Neuronal stem cell (in vitro differentiated cells): ENCODE measurements around the gene DPYSL3.

ENCODE experiments used
- DNase-seq: peaks from one replicate; pipeline ENCODE4 v3.0.0-alpha.2; 2013; ENCODE audit warnings: low spot score
- H2AFZ ChIP-seq: one replicate; pipeline ENCODE4 v1.6.1; 2013; ENCODE audit warnings: mild to moderate bottlenecking, low read length, inconsistent platforms
- H2AK5ac ChIP-seq: 2 replicates; pipeline ENCODE4 v1.6.1; 2013; ENCODE audit warnings: low read depth, mild to moderate bottlenecking, inconsistent platforms, low read length, moderate library complexity, mixed read lengths
- H2BK120ac ChIP-seq: 2 replicates; pipeline ENCODE4 v1.6.1; 2013; ENCODE audit warnings: low read depth, mild to moderate bottlenecking, inconsistent platforms, low read length, moderate library complexity, mixed read lengths
- H2BK12ac ChIP-seq: one replicate; pipeline ENCODE4 v1.6.1; 2013; ENCODE audit warnings: low read length, inconsistent platforms
- H2BK15ac ChIP-seq: 2 replicates; pipeline ENCODE4 v1.6.1; 2013; ENCODE audit warnings: mild to moderate bottlenecking, low read length, inconsistent platforms, mixed read lengths
- H2BK5ac ChIP-seq: one replicate; pipeline ENCODE4 v1.6.1; 2013; ENCODE audit warnings: inconsistent platforms, mild to moderate bottlenecking, low read length, moderate library complexity
- H3K14ac ChIP-seq: one replicate; pipeline ENCODE4 v1.6.1; 2013; ENCODE audit warnings: low read length, inconsistent platforms
- H3K18ac ChIP-seq: 2 replicates; pipeline ENCODE4 v1.6.1; 2013; ENCODE audit warnings: low read length, inconsistent platforms
- H3K23ac ChIP-seq: 2 replicates; pipeline ENCODE4 v1.6.1; 2013; ENCODE audit warnings: low read depth, mild to moderate bottlenecking, mixed read lengths, low read length, inconsistent platforms; ENCODE audit not compliant: poor library complexity
- H3K27ac ChIP-seq: replicated peaks from 3 replicates; pipeline ENCODE4 v1.5.1; 2013; ENCODE audit warnings: low read length, inconsistent platforms
- H3K27me3 ChIP-seq, 3 experiments: 2 replicates each; pipeline ENCODE4 v1.6.1; 2013; ENCODE audit warnings: low read length in 3 of 3, mild to moderate bottlenecking in 2 of 3, inconsistent platforms in 1 of 3, low read depth in 1 of 3, mixed read lengths in 1 of 3, moderate library complexity in 1 of 3; ENCODE audit not compliant: control insufficient read depth in 3 of 3, insufficient read depth in 3 of 3
- H3K36me3 ChIP-seq, 2 donors: replicated peaks in 1 of 2; 2 replicates each; pipeline ENCODE4 v1.6.1; 2013; ENCODE audit warnings: low read length in 2 of 2; ENCODE audit not compliant: control insufficient read depth in 2 of 2, insufficient read depth in 2 of 2
- H3K4ac ChIP-seq: 2 replicates; pipeline ENCODE4 v1.6.1; 2013; ENCODE audit warnings: inconsistent platforms, mild to moderate bottlenecking, low read length, moderate library complexity
- H3K4me1 ChIP-seq, 2 donors: 1 replicate in 1 of 2; 2 replicates in 1 of 2; pipeline ENCODE4 v1.6.1; 2013; ENCODE audit warnings: low read length in 2 of 2, low read depth in 1 of 2; ENCODE audit not compliant: control insufficient read depth in 2 of 2, insufficient read depth in 1 of 2
- H3K4me2 ChIP-seq: one replicate; pipeline ENCODE4 v1.6.1; 2013; ENCODE audit warnings: mild to moderate bottlenecking, low read length, inconsistent platforms; ENCODE audit not compliant: insufficient read depth, poor library complexity, severe bottlenecking
- H3K4me3 ChIP-seq, 2 donors: 2 replicates each; pipeline ENCODE4 v1.5.1; 2013; ENCODE audit warnings: low read length in 2 of 2, mild to moderate bottlenecking in 2 of 2, inconsistent platforms in 1 of 2, moderate library complexity in 1 of 2
- H3K79me1 ChIP-seq: one replicate; pipeline ENCODE4 v1.6.1; 2013; ENCODE audit warnings: low read depth, mild to moderate bottlenecking, inconsistent platforms, low read length, moderate library complexity
- H3K9ac ChIP-seq: one replicate; pipeline ENCODE4 v1.6.1; 2013; ENCODE audit warnings: mild to moderate bottlenecking, low read depth, low read length, inconsistent platforms; ENCODE audit not compliant: poor library complexity
- H3K9me3 ChIP-seq, 2 donors: replicated peaks in 1 of 2; 2 replicates each; pipeline versions ENCODE3 to v1.6.1; 2013; ENCODE audit warnings: low read length in 2 of 2, mild to moderate bottlenecking in 2 of 2, inconsistent platforms in 1 of 2, low read depth in 1 of 2, mixed read lengths in 1 of 2, moderate library complexity in 1 of 2; ENCODE audit not compliant: control insufficient read depth in 2 of 2, insufficient read depth in 1 of 2
- H4K8ac ChIP-seq: one replicate; pipeline ENCODE4 v1.6.1; 2013; ENCODE audit warnings: low read depth, mild to moderate bottlenecking, inconsistent platforms, low read length, moderate library complexity
- H4K91ac ChIP-seq: one replicate; pipeline ENCODE4 v1.6.1; 2013; ENCODE audit warnings: low read length, low read depth, mild to moderate bottlenecking, inconsistent platforms; ENCODE audit not compliant: poor library complexity
- WGBS, 2 donors: extraction: QIAGEN DNeasy Blood & Tissue Kit; methylation state at CpG; one replicate each; pipeline ENCODE4 v1.1.7; 2013; ENCODE audit warnings: missing lambda C conversion rate in 2 of 2, mixed read lengths in 1 of 2; ENCODE audit not compliant: insufficient read length in 2 of 2, insufficient replicate concordance in 1 of 2; ENCODE audit errors: extremely low coverage in 2 of 2; 5-methylcytosine and 5-hydroxymethylcytosine counted together

Gene DPYSL3

GRCh38 chr5:147482706-147483180 is 27.1 kb downstream of the DPYSL3 start:
- no peak overlapping the region for H4K8ac ChIP-seq
- WGBS, 2 donors = no CpG with 5 or more reads among the region's 7 CpGs
- H2BK120ac ChIP-seq = no peak overlapping the region
- no peak overlapping the region for H2BK5ac ChIP-seq
- no peak overlapping the region for H3K18ac ChIP-seq
- no peak overlapping the region for H2AFZ ChIP-seq
- H3K14ac ChIP-seq = no peak overlapping the region
- H4K91ac ChIP-seq = no peak overlapping the region
- no peak overlapping the region for H3K23ac ChIP-seq
- no peak overlapping the region for H3K4me3 ChIP-seq
- H2BK12ac ChIP-seq = no peak overlapping the region
- no peak overlapping the region for H2BK15ac ChIP-seq
- H3K4me1 ChIP-seq = peaks cover 2 to 5% of the 10 kb centered on the region in 2 donors
- H3K9me3 ChIP-seq = peaks cover 0 to 3% of the 10 kb centered on the region in 2 donors
- DNase-seq = no peak
- no peak overlapping the region for H3K4me2 ChIP-seq
- H3K9ac ChIP-seq = no peak overlapping the region
- H2AK5ac ChIP-seq = no peak overlapping the region
- no peaks in the 10 kb centered on the region for H3K27me3 ChIP-seq
- no peak overlapping the region for H3K4ac ChIP-seq
- no peaks in the 10 kb centered on the region for H3K79me1 ChIP-seq
- no peak overlapping the region for H3K27ac ChIP-seq
- peaks cover 0 to 14% of the 10 kb centered on the region in 2 donors for H3K36me3 ChIP-seq

- Histone ChIP-seq H2AK5ac (no peak overlapping the region), H2BK5ac (no peak overlapping the region), H3K14ac (no peak overlapping the region), H3K4ac (no peak overlapping the region), H3K23ac (no peak overlapping the region), H3K18ac (no peak overlapping the region), H4K8ac (no peak overlapping the region), H3K79me1 (no peaks in the 10 kb centered on the region), H3K36me3 (peaks cover 0 to 12% of the 10 kb centered on the region in 2 donors), H3K9ac (no peak overlapping the region), H2AFZ (no peak overlapping the region), H3K4me2 (no peak overlapping the region), H3K9me3 (peaks cover 2 to 3% of the 10 kb centered on the region in 2 donors), H3K4me3 (no peak overlapping the region), H2BK15ac (no peak overlapping the region), H2BK12ac (no peak overlapping the region), H2BK120ac (no peak overlapping the region), H3K27ac (no peak overlapping the region), H3K27me3 (no peaks in the 10 kb centered on the region), H3K4me1 (peaks cover 2 to 5% of the 10 kb centered on the region in 2 donors), H4K91ac (no peak overlapping the region)
- no CpG with 5 or more reads among the region's 3 CpGs for WGBS, 2 donors
- no peak for DNase-seq
These were observed 27.8 kb downstream of the DPYSL3 start for GRCh38 chr5:147481874-147482705.

GRCh38 chr5:147481376-147481775 is 28.5 kb downstream of the DPYSL3 start:
- peaks cover 3 to 4% of the 10 kb centered on the region in 2 donors for H3K9me3 ChIP-seq
- no peak overlapping the region for H3K14ac ChIP-seq
- no CpG with 5 or more reads among the region's 1 CpG for WGBS, 2 donors
- H2BK5ac ChIP-seq = no peak overlapping the region
- H4K8ac ChIP-seq = no peak overlapping the region
- no peak overlapping the region for H2AK5ac ChIP-seq
- H3K79me1 ChIP-seq = no peaks in the 10 kb centered on the region
- H4K91ac ChIP-seq = no peak overlapping the region
- H3K4me2 ChIP-seq = no peak overlapping the region
- no peak overlapping the region for H3K4me3 ChIP-seq
- no peak overlapping the region for H3K4ac ChIP-seq
- H3K4me1 ChIP-seq = peaks cover 2 to 5% of the 10 kb centered on the region in 2 donors
- peaks cover 0 to 12% of the 10 kb centered on the region in 2 donors for H3K36me3 ChIP-seq
- no peak overlapping the region for H3K23ac ChIP-seq
- H3K9ac ChIP-seq = no peak overlapping the region
- H3K27me3 ChIP-seq = no peaks in the 10 kb centered on the region
- no peak for DNase-seq
- H2BK120ac ChIP-seq = no peak overlapping the region
- no peak overlapping the region for H2BK15ac ChIP-seq
- no peak overlapping the region for H2AFZ ChIP-seq
- H3K18ac ChIP-seq = no peak overlapping the region
- no peak overlapping the region for H3K27ac ChIP-seq
- H2BK12ac ChIP-seq = no peak overlapping the region

GRCh38 chr5:147479949-147480348 is 29.9 kb downstream of the DPYSL3 start:
- Histone ChIP-seq H3K36me3 (peaks cover 0 to 5% of the 10 kb centered on the region in 2 donors), H3K9ac (no peak overlapping the region), H3K14ac (no peak overlapping the region), H3K9me3 (peaks cover 3 to 6% of the 10 kb centered on the region in 2 donors), H3K18ac (no peak overlapping the region), H2BK120ac (no peak overlapping the region), H3K27me3 (no peaks in the 10 kb centered on the region), H2AK5ac (no peak overlapping the region), H3K23ac (no peak overlapping the region), H2BK15ac (no peak overlapping the region), H4K8ac (no peak overlapping the region), H2BK5ac (no peak overlapping the region), H3K79me1 (no peaks in the 10 kb centered on the region), H3K4me1 (peaks cover 2 to 5% of the 10 kb centered on the region in 2 donors), H3K4ac (no peak overlapping the region), H3K4me2 (no peak overlapping the region), H2AFZ (no peak overlapping the region), H2BK12ac (no peak overlapping the region), H3K4me3 (no peak overlapping the region), H4K91ac (no peak overlapping the region), H3K27ac (no peak overlapping the region)
- DNase-seq = no peak
- WGBS, 2 donors = no CpG with 5 or more reads among the region's 6 CpGs
